Right atrium auricular region (tissue), 2 donors: ENCODE data around the gene TBKBP1. TPM values are rescaled to one million over a fixed set of nuclear protein-coding genes. Genes with fewer than 3 reads are reported as not detected.

Experiments used
- DNase-seq: peaks from one replicate; pipeline ENCODE4 v3.0.0-alpha.2; 2019; ENCODE audit warnings: low spot score
- H3K27ac ChIP-seq, 2 donors: fragments of 200-600 bp; sonication (generic); 1 replicate in 1 of 2; 2 replicates in 1 of 2; pipeline ENCODE4 v1.5.1; 2016 to 2019
- H3K27me3 ChIP-seq, 2 donors: fragments of 200-600 bp; sonication (generic); one replicate each; pipeline versions ENCODE4 v1.5.1 to v1.6.0; 2017 to 2019
- H3K36me3 ChIP-seq: fragments of 200-600 bp; sonication (generic); one replicate; pipeline ENCODE4 v1.5.1; 2016
- H3K4me1 ChIP-seq, 2 donors: fragments of 200-600 bp; sonication (generic); one replicate each; pipeline versions ENCODE4 v1.5.1 to v1.6.0; 2017 to 2019
- H3K4me3 ChIP-seq, 2 donors: fragments of 200-600 bp; sonication (generic); 1 replicate in 1 of 2; 2 replicates in 1 of 2; pipeline ENCODE4 v1.5.1; 2017 to 2019; ENCODE audit warnings: mild to moderate bottlenecking in 1 of 2, moderate library complexity in 1 of 2
- H3K9me3 ChIP-seq, 2 donors: fragments of 200-600 bp; sonication (generic); one replicate each; pipeline ENCODE4 v1.5.1; 2019
- CTCF ChIP-seq, 2 donors: fragments of 200-600 bp; sonication (generic); IDR thresholded peaks; one replicate each; pipeline ENCODE4 v1.5.1; 2019; ENCODE audit warnings: antibody characterized with exemption in 2 of 2
- total RNA-seq, 2 donors: library from RNA; depleted of rRNA; stranded (reverse); fragments of >200 nt; gene quantifications; one replicate each; pipeline ENCODE4 v1.1.0, GENCODE V29; 2016

The TBKBP1 gene
- total RNA-seq, 2 donors from 2014 or later, result 10.9 to 13.7 TPM

DNA sequence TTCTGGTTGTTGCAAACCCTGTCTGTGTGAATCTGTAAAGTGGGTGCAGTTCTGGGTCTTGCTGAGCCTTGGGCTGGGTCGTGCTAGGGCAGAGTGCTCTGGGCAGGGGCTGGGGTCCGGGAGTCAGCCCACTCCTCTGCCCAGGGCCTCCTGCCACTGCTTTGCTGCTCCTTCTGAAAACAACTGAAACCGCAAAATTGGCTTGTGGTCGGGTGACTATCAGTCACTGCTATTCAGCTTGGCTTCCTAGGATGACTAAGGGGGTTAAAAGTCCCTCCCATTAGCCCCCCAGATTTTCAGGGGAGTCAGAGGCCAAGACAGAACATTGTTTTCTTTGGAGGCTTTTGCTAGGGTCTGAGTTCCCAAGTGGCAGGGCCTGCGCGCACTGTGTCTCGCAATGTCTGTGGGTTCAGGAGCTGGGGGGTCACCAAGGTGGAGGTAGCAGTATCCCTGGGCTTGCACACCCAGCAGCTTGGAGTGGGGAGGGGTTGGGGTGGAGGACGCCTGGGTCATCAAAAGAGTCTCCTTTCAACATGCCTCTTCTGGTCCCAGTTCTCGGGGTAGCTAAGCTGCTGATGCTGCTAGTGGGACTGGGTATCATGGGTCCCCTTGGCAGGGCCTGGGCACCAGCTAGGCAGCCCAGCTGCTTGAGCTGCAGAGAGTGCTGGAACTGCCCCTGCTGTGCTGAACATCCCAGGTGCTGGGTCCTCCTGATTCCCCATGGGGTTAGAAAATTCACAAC, 25.6 kb downstream of the TBKBP1 start:
- Histone ChIP-seq H3K27me3 (peaks cover 6 to 7% of the 10 kb centered on the region in 2 donors), H3K4me1 (peaks cover 0 to 13% of the 10 kb centered on the region in 2 donors), H3K36me3 (no peaks in the 10 kb centered on the region), H3K9me3 (no peaks in the 10 kb centered on the region), H3K27ac (no peak overlapping the region), H3K4me3 (no peak overlapping the region)
- no peak for TF ChIP-seq CTCF (IDR thresholded peaks at IDR 0.05)
- DNase-seq, result no peak

DNA sequence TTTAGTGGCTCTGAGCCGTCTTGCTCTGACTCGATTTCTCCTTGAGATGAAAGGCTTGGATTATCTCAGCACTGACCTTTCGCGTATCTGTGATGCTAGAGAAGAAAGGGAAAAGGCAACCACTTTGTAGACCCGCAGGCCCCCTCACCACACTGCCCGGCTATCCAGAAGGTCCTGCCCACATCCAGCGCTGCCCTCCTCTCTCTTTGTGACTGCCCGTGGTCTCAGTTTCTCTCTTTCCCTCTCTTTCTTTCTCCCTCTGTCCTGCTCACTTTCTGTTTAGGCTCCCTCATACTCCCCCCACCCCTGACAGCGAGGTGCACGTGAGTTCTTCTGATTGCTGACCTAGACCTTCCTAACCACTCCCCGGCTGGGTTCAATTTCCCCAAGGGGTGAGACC, 26.2 kb downstream of the TBKBP1 start:
- H3K36me3 ChIP-seq, result no peaks in the 10 kb centered on the region
- no peak overlapping the region for H3K4me3 ChIP-seq
- DNase-seq, result no peak
- TF ChIP-seq CTCF (IDR thresholded peaks at IDR 0.05), result no peak
- H3K9me3 ChIP-seq, result no peaks in the 10 kb centered on the region
- H3K4me1 ChIP-seq, result peaks cover 0 to 13% of the 10 kb centered on the region in 2 donors
- peaks cover 6 to 7% of the 10 kb centered on the region in 2 donors for H3K27me3 ChIP-seq
- no peak overlapping the region for H3K27ac ChIP-seq

DNA sequence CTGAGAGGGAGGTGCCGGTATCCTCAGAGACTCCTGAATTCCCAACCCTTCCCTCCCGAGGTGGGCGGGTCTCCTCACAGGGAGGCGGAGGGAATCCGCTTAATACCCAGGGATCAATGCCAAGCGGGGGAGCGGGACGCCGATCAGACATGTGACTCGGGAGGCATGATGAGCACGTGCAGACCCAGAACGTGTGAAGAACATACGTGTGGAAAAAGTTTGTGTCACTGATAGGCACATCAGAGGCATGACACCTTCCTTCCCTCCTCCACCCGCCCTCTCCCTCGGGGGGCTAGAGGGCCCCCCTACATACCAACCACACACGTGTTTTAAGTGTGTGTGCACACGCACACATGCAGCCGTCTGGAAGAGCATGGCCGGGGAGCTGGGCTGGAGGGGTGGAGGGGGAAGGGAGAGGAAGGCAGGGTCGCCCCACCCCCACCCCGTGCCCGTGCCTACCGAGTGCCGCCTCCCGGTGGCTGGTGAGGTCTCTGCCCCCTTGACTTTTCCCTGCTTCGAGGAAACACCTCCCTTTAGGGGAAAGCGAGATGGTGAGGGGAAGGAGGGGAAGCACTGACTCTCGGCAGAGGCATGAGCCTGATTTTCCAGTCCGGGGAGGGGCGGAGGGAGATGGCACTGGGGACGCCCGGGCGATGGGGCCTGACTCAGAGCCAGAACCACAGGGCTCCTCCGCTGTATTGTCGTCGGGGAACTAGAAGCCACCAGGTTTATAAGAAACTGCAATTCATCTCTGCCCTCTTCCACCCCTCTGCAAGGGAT, 27.0 kb downstream of the TBKBP1 start:
- no peak for DNase-seq
- Histone ChIP-seq H3K27me3 (peaks cover 6 to 7% of the 10 kb centered on the region in 2 donors), H3K4me1 (peaks cover 0 to 13% of the 10 kb centered on the region in 2 donors), H3K36me3 (no peaks in the 10 kb centered on the region), H3K9me3 (no peaks in the 10 kb centered on the region), H3K27ac (no peak overlapping the region), H3K4me3 (no peak overlapping the region)
- TF ChIP-seq CTCF (IDR thresholded peaks at IDR 0.05), result no peak

- Histone ChIP-seq H3K36me3 (no peaks in the 10 kb centered on the region), H3K9me3 (no peaks in the 10 kb centered on the region), H3K27me3 (peaks cover 6 to 7% of the 10 kb centered on the region in 2 donors), H3K4me1 (peaks cover 0 to 13% of the 10 kb centered on the region in 2 donors), H3K27ac (no peak overlapping the region), H3K4me3 (no peak overlapping the region)
- no peak for DNase-seq
- TF ChIP-seq CTCF (IDR thresholded peaks at IDR 0.05), result no peak
Measured at GRCh38 chr17:47721725-47722124, 27.8 kb downstream of the TBKBP1 start.

- no peak for TF ChIP-seq CTCF (IDR thresholded peaks at IDR 0.05)
- H3K27ac ChIP-seq, result no peak overlapping the region
- no peak for DNase-seq
- peaks cover 0 to 13% of the 10 kb centered on the region in 2 donors for H3K4me1 ChIP-seq
- H3K36me3 ChIP-seq, result no peaks in the 10 kb centered on the region
- no peaks in the 10 kb centered on the region for H3K9me3 ChIP-seq
- H3K27me3 ChIP-seq, result peaks cover 6 to 7% of the 10 kb centered on the region in 2 donors
- H3K4me3 ChIP-seq, result no peak overlapping the region
Measured at GRCh38 chr17:47724705-47725104, 30.7 kb downstream of the TBKBP1 start.
